ENCODE measurements around the gene BOC.

GRCh38 chr3:113213896-113214587, 2.7 kb downstream of the BOC start:
- no peak for TF ChIP-seq CTCF (IDR thresholded peaks at IDR 0.05; ENCODE audit: insufficient read depth, low read depth, low read length)
- TF ChIP-seq EZH2 (IDR thresholded peaks at IDR 0.05; ENCODE audit: insufficient read depth, low read length) = no peak
